Measurements from ENCODE around the gene TRIM9. TPM values are rescaled to one million over a fixed set of nuclear protein-coding genes. Genes with fewer than 3 reads are reported as not detected.

TRIM9 gene
- total RNA-seq, 1 donor from 2014 or later: 0.92 TPM

- no peaks in the 10 kb centered on the region for H3K36me3 ChIP-seq (ENCODE audit: control insufficient read depth, insufficient read depth, low read length)
- peaks cover 24% of the 10 kb centered on the region for H3K27me3 ChIP-seq (ENCODE audit: control insufficient read depth, insufficient read depth, low read length)
- no peak for DNase-seq (ENCODE audit: low read depth)
- H3K4me3 ChIP-seq (ENCODE audit: low read depth, low read length): no peak overlapping the region
- no peak for TF ChIP-seq CTCF (IDR thresholded peaks at IDR 0.05; ENCODE audit: insufficient read depth, low read length, poor library complexity, severe bottlenecking)
Observed at GRCh38 chr14:51096870-51097269, 2.0 kb upstream of the TRIM9 start.

GRCh38 chr14:51095854-51096823 lies 1.2 kb upstream of the TRIM9 start:
- Histone ChIP-seq H3K36me3 (ENCODE audit: control insufficient read depth, insufficient read depth, low read length) (no peaks in the 10 kb centered on the region), H3K4me3 (ENCODE audit: low read depth, low read length) (peak overlapping the region; percentile 54), H3K27me3 (ENCODE audit: control insufficient read depth, insufficient read depth, low read length) (peaks cover 24% of the 10 kb centered on the region)
- no peak for TF ChIP-seq CTCF (IDR thresholded peaks at IDR 0.05; ENCODE audit: insufficient read depth, low read length, poor library complexity, severe bottlenecking)
- DNase-seq (ENCODE audit: low read depth): peak; percentile 54

- Histone ChIP-seq H3K27me3 (ENCODE audit: control insufficient read depth, insufficient read depth, low read length) (peaks cover 22% of the 10 kb centered on the region), H3K36me3 (ENCODE audit: control insufficient read depth, insufficient read depth, low read length) (no peaks in the 10 kb centered on the region), H3K4me3 (ENCODE audit: low read depth, low read length) (peak overlapping the region; percentile 54)
- no peak for TF ChIP-seq CTCF (IDR thresholded peaks at IDR 0.05; ENCODE audit: insufficient read depth, low read length, poor library complexity, severe bottlenecking)
- no peak for DNase-seq (ENCODE audit: low read depth)
Observed at GRCh38 chr14:51094282-51094821, 553 bp downstream of the TRIM9 start.

GRCh38 chr14:51093371-51094281 lies 1.3 kb downstream of the TRIM9 start:
- peak overlapping the region; percentile 54 for H3K4me3 ChIP-seq (ENCODE audit: low read depth, low read length)
- H3K27me3 ChIP-seq (ENCODE audit: control insufficient read depth, insufficient read depth, low read length): peaks cover 22% of the 10 kb centered on the region
- TF ChIP-seq CTCF (IDR thresholded peaks at IDR 0.05; ENCODE audit: insufficient read depth, low read length, poor library complexity, severe bottlenecking): peak; percentile 53
- no peaks in the 10 kb centered on the region for H3K36me3 ChIP-seq (ENCODE audit: control insufficient read depth, insufficient read depth, low read length)
- DNase-seq (ENCODE audit: low read depth): no peak

GRCh38 chr14:51092965-51093364 lies 1.9 kb downstream of the TRIM9 start:
- peaks cover 22% of the 10 kb centered on the region for H3K27me3 ChIP-seq (ENCODE audit: control insufficient read depth, insufficient read depth, low read length)
- H3K36me3 ChIP-seq (ENCODE audit: control insufficient read depth, insufficient read depth, low read length): no peaks in the 10 kb centered on the region
- DNase-seq (ENCODE audit: low read depth): no peak
- no peak overlapping the region for H3K4me3 ChIP-seq (ENCODE audit: low read depth, low read length)
- no peak for TF ChIP-seq CTCF (IDR thresholded peaks at IDR 0.05; ENCODE audit: insufficient read depth, low read length, poor library complexity, severe bottlenecking)

Data from kidney epithelial cell (primary cell).